WTC11 (cell line): ENCODE results near the gene MRTFB.

Experiments used
- CREB1 ChIP-seq: sonication (generic); formaldehyde crosslinking; IDR thresholded peaks from 2 replicates; pipeline ENCODE4 v1.8.0; 2023; ENCODE audit warnings: mild to moderate bottlenecking, missing genetic modification reagents
- CREM ChIP-seq: sonication (generic); formaldehyde crosslinking; IDR thresholded peaks from 2 replicates; pipeline ENCODE4 v1.8.1; 2022; ENCODE audit warnings: mild to moderate bottlenecking, missing genetic modification reagents, moderate library complexity
- CTCF ChIP-seq: fragments of 200-600 bp; IDR thresholded peaks from 2 replicates; pipeline ENCODE4 v1.8.0; 2022; ENCODE audit warnings: antibody characterized with exemption
- E2F5 ChIP-seq: sonication (generic); formaldehyde crosslinking; IDR thresholded peaks from 2 replicates; pipeline ENCODE4 v1.8.1; 2022; ENCODE audit warnings: mild to moderate bottlenecking, moderate library complexity, missing genetic modification reagents
- NR3C1 ChIP-seq: sonication (generic); formaldehyde crosslinking; conservative IDR thresholded peaks from 2 replicates; pipeline ENCODE4 v1.8.1; 2023; ENCODE audit warnings: low read depth, mild to moderate bottlenecking, missing genetic modification reagents
- RELA ChIP-seq: sonication (generic); formaldehyde crosslinking; IDR thresholded peaks from 2 replicates; pipeline ENCODE4 v1.8.1; 2022; ENCODE audit warnings: missing genetic modification reagents, mild to moderate bottlenecking, borderline replicate concordance
- SMAD4 ChIP-seq: sonication (generic); formaldehyde crosslinking; IDR thresholded peaks from 2 replicates; pipeline ENCODE4 v1.8.0; 2022; ENCODE audit warnings: mild to moderate bottlenecking, missing genetic modification reagents
- USF1 ChIP-seq: sonication (generic); formaldehyde crosslinking; IDR thresholded peaks from 2 replicates; pipeline ENCODE4 v1.8.0; 2022; ENCODE audit warnings: mild to moderate bottlenecking, missing genetic modification reagents
- TF ChIP-seq, protein P1 (sequence below): sonication (generic); formaldehyde crosslinking; IDR thresholded peaks from 2 replicates; pipeline ENCODE4 v1.8.0; 2023; ENCODE audit warnings: missing genetic modification reagents, mild to moderate bottlenecking, borderline replicate concordance
- TF ChIP-seq, protein P2 (sequence below): sonication (generic); formaldehyde crosslinking; IDR thresholded peaks from 2 replicates; pipeline ENCODE4 v1.8.0; 2022; ENCODE audit warnings: mild to moderate bottlenecking, missing genetic modification reagents

GRCh38 chr16:14182999-14183398 lies 111.9 kb downstream of the MRTFB start:
- TF ChIP-seq NR3C1 (CRISPR knock-in tag), result no peak
- TF ChIP-seq, protein P1, sequence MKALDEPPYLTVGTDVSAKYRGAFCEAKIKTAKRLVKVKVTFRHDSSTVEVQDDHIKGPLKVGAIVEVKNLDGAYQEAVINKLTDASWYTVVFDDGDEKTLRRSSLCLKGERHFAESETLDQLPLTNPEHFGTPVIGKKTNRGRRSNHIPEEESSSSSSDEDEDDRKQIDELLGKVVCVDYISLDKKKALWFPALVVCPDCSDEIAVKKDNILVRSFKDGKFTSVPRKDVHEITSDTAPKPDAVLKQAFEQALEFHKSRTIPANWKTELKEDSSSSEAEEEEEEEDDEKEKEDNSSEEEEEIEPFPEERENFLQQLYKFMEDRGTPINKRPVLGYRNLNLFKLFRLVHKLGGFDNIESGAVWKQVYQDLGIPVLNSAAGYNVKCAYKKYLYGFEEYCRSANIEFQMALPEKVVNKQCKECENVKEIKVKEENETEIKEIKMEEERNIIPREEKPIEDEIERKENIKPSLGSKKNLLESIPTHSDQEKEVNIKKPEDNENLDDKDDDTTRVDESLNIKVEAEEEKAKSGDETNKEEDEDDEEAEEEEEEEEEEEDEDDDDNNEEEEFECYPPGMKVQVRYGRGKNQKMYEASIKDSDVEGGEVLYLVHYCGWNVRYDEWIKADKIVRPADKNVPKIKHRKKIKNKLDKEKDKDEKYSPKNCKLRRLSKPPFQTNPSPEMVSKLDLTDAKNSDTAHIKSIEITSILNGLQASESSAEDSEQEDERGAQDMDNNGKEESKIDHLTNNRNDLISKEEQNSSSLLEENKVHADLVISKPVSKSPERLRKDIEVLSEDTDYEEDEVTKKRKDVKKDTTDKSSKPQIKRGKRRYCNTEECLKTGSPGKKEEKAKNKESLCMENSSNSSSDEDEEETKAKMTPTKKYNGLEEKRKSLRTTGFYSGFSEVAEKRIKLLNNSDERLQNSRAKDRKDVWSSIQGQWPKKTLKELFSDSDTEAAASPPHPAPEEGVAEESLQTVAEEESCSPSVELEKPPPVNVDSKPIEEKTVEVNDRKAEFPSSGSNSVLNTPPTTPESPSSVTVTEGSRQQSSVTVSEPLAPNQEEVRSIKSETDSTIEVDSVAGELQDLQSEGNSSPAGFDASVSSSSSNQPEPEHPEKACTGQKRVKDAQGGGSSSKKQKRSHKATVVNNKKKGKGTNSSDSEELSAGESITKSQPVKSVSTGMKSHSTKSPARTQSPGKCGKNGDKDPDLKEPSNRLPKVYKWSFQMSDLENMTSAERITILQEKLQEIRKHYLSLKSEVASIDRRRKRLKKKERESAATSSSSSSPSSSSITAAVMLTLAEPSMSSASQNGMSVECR (CRISPR knock-in tag), result no peak
- TF ChIP-seq RELA (CRISPR knock-in tag), result no peak
- TF ChIP-seq CTCF, result no peak
- TF ChIP-seq CREM (CRISPR knock-in tag), result no peak
- TF ChIP-seq SMAD4 (CRISPR knock-in tag), result no peak
- no peak for TF ChIP-seq CREB1 (CRISPR knock-in tag)
- TF ChIP-seq, protein P2, sequence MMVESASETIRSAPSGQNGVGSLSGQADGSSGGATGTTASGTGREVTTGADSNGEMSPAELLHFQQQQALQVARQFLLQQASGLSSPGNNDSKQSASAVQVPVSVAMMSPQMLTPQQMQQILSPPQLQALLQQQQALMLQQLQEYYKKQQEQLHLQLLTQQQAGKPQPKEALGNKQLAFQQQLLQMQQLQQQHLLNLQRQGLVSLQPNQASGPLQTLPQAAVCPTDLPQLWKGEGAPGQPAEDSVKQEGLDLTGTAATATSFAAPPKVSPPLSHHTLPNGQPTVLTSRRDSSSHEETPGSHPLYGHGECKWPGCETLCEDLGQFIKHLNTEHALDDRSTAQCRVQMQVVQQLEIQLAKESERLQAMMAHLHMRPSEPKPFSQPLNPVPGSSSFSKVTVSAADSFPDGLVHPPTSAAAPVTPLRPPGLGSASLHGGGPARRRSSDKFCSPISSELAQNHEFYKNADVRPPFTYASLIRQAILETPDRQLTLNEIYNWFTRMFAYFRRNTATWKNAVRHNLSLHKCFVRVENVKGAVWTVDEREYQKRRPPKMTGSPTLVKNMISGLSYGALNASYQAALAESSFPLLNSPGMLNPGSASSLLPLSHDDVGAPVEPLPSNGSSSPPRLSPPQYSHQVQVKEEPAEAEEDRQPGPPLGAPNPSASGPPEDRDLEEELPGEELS (CRISPR knock-in tag), result no peak
- TF ChIP-seq E2F5, result no peak
- TF ChIP-seq USF1 (CRISPR knock-in tag), result no peak
